HG02943 (cell line): ENCODE results near the gene TMEM108.
"Not testable (repeated sequence)": the region's sequence is repeated elsewhere in the genome, so short reads cannot be mapped to it uniquely, and the experiment has no call there.

ENCODE experiments used
- ATAC-seq: cut with Tn5 transposase; IDR thresholded peaks from one replicate; pipeline ENCODE4 v1.9.1; 2021; ENCODE audit warnings: mild to moderate bottlenecking, low read depth, moderate library complexity; ENCODE audit not compliant: unreplicated experiment

TMEM108 gene

GRCh38 chr3:133038089-133038730 is at the start of gene TMEM108:
TMEM108 (plus strand) TSS chr3:133038391.
- no peak for ATAC-seq

- ATAC-seq = no peak
These were observed 42.2 kb upstream of the TMEM108 start for GRCh38 chr3:132995971-132996370.

- ATAC-seq = no peak
These were observed 40.6 kb upstream of the TMEM108 start for GRCh38 chr3:132997404-132998185.

GRCh38 chr3:133005032-133005431 is 33.2 kb upstream of the TMEM108 start:
- not testable (repeated sequence) for ATAC-seq

GRCh38 chr3:133007601-133008000 is 30.6 kb upstream of the TMEM108 start:
- ATAC-seq = no peak

- no peak for ATAC-seq
These were observed 23.9 kb upstream of the TMEM108 start for GRCh38 chr3:133014325-133014724.

- ATAC-seq = not testable (repeated sequence)
These were observed 22.6 kb upstream of the TMEM108 start for GRCh38 chr3:133015573-133015972.

- ATAC-seq = no peak
These were observed 21.3 kb upstream of the TMEM108 start for GRCh38 chr3:133016838-133017309.

GRCh38 chr3:133018921-133019320 is 19.3 kb upstream of the TMEM108 start:
- ATAC-seq = no peak

- no peak for ATAC-seq
These were observed 17.0 kb upstream of the TMEM108 start for GRCh38 chr3:133021206-133021605.

- ATAC-seq = no peak
These were observed 14.8 kb upstream of the TMEM108 start for GRCh38 chr3:133023362-133023761.

GRCh38 chr3:133025546-133025945 is 12.6 kb upstream of the TMEM108 start:
- no peak for ATAC-seq

GRCh38 chr3:133032301-133032700 is 5.9 kb upstream of the TMEM108 start:
- no peak for ATAC-seq

- ATAC-seq = no peak
These were observed 755 bp upstream of the TMEM108 start for GRCh38 chr3:133037436-133037835.

GRCh38 chr3:133038731-133039375 is 662 bp downstream of the TMEM108 start:
- ATAC-seq = no peak

- ATAC-seq = no peak
These were observed 2.7 kb downstream of the TMEM108 start for GRCh38 chr3:133040696-133041523.

- ATAC-seq = no peak
These were observed 3.3 kb downstream of the TMEM108 start for GRCh38 chr3:133041524-133041829.

GRCh38 chr3:133042778-133043177 is 4.6 kb downstream of the TMEM108 start:
- no peak for ATAC-seq

- ATAC-seq = no peak
These were observed 9.8 kb downstream of the TMEM108 start for GRCh38 chr3:133047980-133048379.

GRCh38 chr3:133049491-133049890 is 11.3 kb downstream of the TMEM108 start:
- no peak for ATAC-seq

GRCh38 chr3:133050891-133051290 is 12.7 kb downstream of the TMEM108 start:
- ATAC-seq = no peak
